ENCODE data around the gene GMPR2.

Gene GMPR2

GRCh38 chr14:24280797-24281460 lies 48.2 kb downstream of the GMPR2 start:
- Histone ChIP-seq H3K9ac (ENCODE audit: low read length) (no peak overlapping the region), H3K27ac (ENCODE audit: low read depth, low read length) (no peak overlapping the region), H3K4me1 (ENCODE audit: control insufficient read depth, insufficient read depth, low read length) (no peaks in the 10 kb centered on the region), H3K36me3 (ENCODE audit: control insufficient read depth, insufficient read depth, low read length) (no peaks in the 10 kb centered on the region), H3K4me3 (ENCODE audit: low read depth, low read length) (no peak overlapping the region), H3K27me3 (ENCODE audit: control insufficient read depth, insufficient read depth, low read length) (no peaks in the 10 kb centered on the region), H3K9me3 (ENCODE audit: control insufficient read depth, insufficient read depth, low read depth, low read length) (no peaks in the 10 kb centered on the region)

- no peak overlapping the region for H3K4me3 ChIP-seq (ENCODE audit: low read depth, low read length)
- no peak overlapping the region for H3K9ac ChIP-seq (ENCODE audit: low read length)
- no peaks in the 10 kb centered on the region for H3K4me1 ChIP-seq (ENCODE audit: control insufficient read depth, insufficient read depth, low read length)
- no peak overlapping the region for H3K27ac ChIP-seq (ENCODE audit: low read depth, low read length)
- no peaks in the 10 kb centered on the region for H3K36me3 ChIP-seq (ENCODE audit: control insufficient read depth, insufficient read depth, low read length)
- no peaks in the 10 kb centered on the region for H3K27me3 ChIP-seq (ENCODE audit: control insufficient read depth, insufficient read depth, low read length)
- H3K9me3 ChIP-seq (ENCODE audit: control insufficient read depth, insufficient read depth, low read depth, low read length) = no peaks in the 10 kb centered on the region
Observed at GRCh38 chr14:24281636-24282035, 48.9 kb downstream of the GMPR2 start.

GRCh38 chr14:24282736-24283135 lies 50.0 kb downstream of the GMPR2 start:
- H3K27me3 ChIP-seq (ENCODE audit: control insufficient read depth, insufficient read depth, low read length) = no peaks in the 10 kb centered on the region

GRCh38 chr14:24283796-24284460 lies 51.2 kb downstream of the GMPR2 start:
- no peak overlapping the region for H3K4me3 ChIP-seq (ENCODE audit: low read depth, low read length)
- H3K27me3 ChIP-seq (ENCODE audit: control insufficient read depth, insufficient read depth, low read length) = no peaks in the 10 kb centered on the region
- H3K9ac ChIP-seq (ENCODE audit: low read length) = no peak overlapping the region
- H3K4me1 ChIP-seq (ENCODE audit: control insufficient read depth, insufficient read depth, low read length) = no peaks in the 10 kb centered on the region
- H3K9me3 ChIP-seq (ENCODE audit: control insufficient read depth, insufficient read depth, low read depth, low read length) = no peaks in the 10 kb centered on the region
- H3K27ac ChIP-seq (ENCODE audit: low read depth, low read length) = no peak overlapping the region
- H3K36me3 ChIP-seq (ENCODE audit: control insufficient read depth, insufficient read depth, low read length) = no peaks in the 10 kb centered on the region

More at GRCh38 chr14:24282736-24283135, 50.0 kb downstream of the GMPR2 start:
- H3K4me1 ChIP-seq (ENCODE audit: control insufficient read depth, insufficient read depth, low read length) = no peaks in the 10 kb centered on the region
- no peak overlapping the region for H3K4me3 ChIP-seq (ENCODE audit: low read depth, low read length)
- H3K36me3 ChIP-seq (ENCODE audit: control insufficient read depth, insufficient read depth, low read length) = no peaks in the 10 kb centered on the region
- H3K27ac ChIP-seq (ENCODE audit: low read depth, low read length) = no peak overlapping the region
- H3K9me3 ChIP-seq (ENCODE audit: control insufficient read depth, insufficient read depth, low read depth, low read length) = no peaks in the 10 kb centered on the region
- no peak overlapping the region for H3K9ac ChIP-seq (ENCODE audit: low read length)

- Histone ChIP-seq H3K36me3 (ENCODE audit: control insufficient read depth, insufficient read depth, low read length) (0 out of 2 replicates have a peak, but pooled peaks cover 4% of the 10 kb centered on the region), H3K9ac (ENCODE audit: low read length) (no peak overlapping the region), H3K27ac (ENCODE audit: low read depth, low read length) (no peak overlapping the region), H3K9me3 (ENCODE audit: control insufficient read depth, insufficient read depth, low read depth, low read length) (no peaks in the 10 kb centered on the region), H3K4me1 (ENCODE audit: control insufficient read depth, insufficient read depth, low read length) (no peaks in the 10 kb centered on the region), H3K4me3 (ENCODE audit: low read depth, low read length) (no peak overlapping the region), H3K27me3 (ENCODE audit: control insufficient read depth, insufficient read depth, low read length) (no peaks in the 10 kb centered on the region)
Observed at GRCh38 chr14:24284501-24285035, 51.8 kb downstream of the GMPR2 start.

- Histone ChIP-seq H3K9me3 (ENCODE audit: control insufficient read depth, insufficient read depth, low read depth, low read length) (no peaks in the 10 kb centered on the region), H3K4me3 (ENCODE audit: low read depth, low read length) (no peak overlapping the region), H3K9ac (ENCODE audit: low read length) (no peak overlapping the region), H3K36me3 (ENCODE audit: control insufficient read depth, insufficient read depth, low read length) (0 out of 2 replicates have a peak, but pooled peaks cover 11% of the 10 kb centered on the region), H3K4me1 (ENCODE audit: control insufficient read depth, insufficient read depth, low read length) (no peaks in the 10 kb centered on the region), H3K27ac (ENCODE audit: low read depth, low read length) (no peak overlapping the region), H3K27me3 (ENCODE audit: control insufficient read depth, insufficient read depth, low read length) (no peaks in the 10 kb centered on the region)
Observed at GRCh38 chr14:24285351-24285750, 52.6 kb downstream of the GMPR2 start.

GRCh38 chr14:24286996-24287395 lies 54.3 kb downstream of the GMPR2 start:
- Histone ChIP-seq H3K4me1 (ENCODE audit: control insufficient read depth, insufficient read depth, low read length) (no peaks in the 10 kb centered on the region), H3K27ac (ENCODE audit: low read depth, low read length) (no peak overlapping the region), H3K4me3 (ENCODE audit: low read depth, low read length) (no peak overlapping the region), H3K9ac (ENCODE audit: low read length) (no peak overlapping the region), H3K27me3 (ENCODE audit: control insufficient read depth, insufficient read depth, low read length) (no peaks in the 10 kb centered on the region), H3K9me3 (ENCODE audit: control insufficient read depth, insufficient read depth, low read depth, low read length) (no peaks in the 10 kb centered on the region), H3K36me3 (ENCODE audit: control insufficient read depth, insufficient read depth, low read length) (peaks cover 27% of the 10 kb centered on the region)

Data from HUES6 (cell line).